WI38 (cell line): Measurements from ENCODE around the gene SCN7A.
"Not testable (repeated sequence)": the region's sequence is repeated elsewhere in the genome, so short reads cannot be mapped to it uniquely, and the experiment has no call there.

Experiments used
- H3K4me3 ChIP-seq: 2 replicates; pipeline ENCODE4 v1.5.1; 2011; ENCODE audit warnings: low read depth, mild to moderate bottlenecking, control low read depth, low read length
- CTCF ChIP-seq: IDR thresholded peaks from 2 replicates; pipeline ENCODE4 v1.5.1; 2012; ENCODE audit warnings: low read depth, mild to moderate bottlenecking, control low read depth, low read length

Gene SCN7A

GRCh38 chr2:166485558-166486178, 8.4 kb downstream of the SCN7A start:
- H3K4me3 ChIP-seq, result no peak overlapping the region
- TF ChIP-seq CTCF, result no peak

- no peak overlapping the region for H3K4me3 ChIP-seq
- no peak for TF ChIP-seq CTCF
These were observed 21.7 kb downstream of the SCN7A start for GRCh38 chr2:166472332-166472731.

- TF ChIP-seq CTCF, result no peak
- H3K4me3 ChIP-seq, result no peak overlapping the region
These were observed 25.7 kb downstream of the SCN7A start for GRCh38 chr2:166468124-166469024.

GRCh38 chr2:166464187-166464586, 29.9 kb downstream of the SCN7A start:
- no peak for TF ChIP-seq CTCF

GRCh38 chr2:166463640-166464039, 30.4 kb downstream of the SCN7A start:
- no peak for TF ChIP-seq CTCF
- no peak overlapping the region for H3K4me3 ChIP-seq

More at GRCh38 chr2:166464187-166464586, 29.9 kb downstream of the SCN7A start:
- no peak overlapping the region for H3K4me3 ChIP-seq

- H3K4me3 ChIP-seq, result no peak overlapping the region
- TF ChIP-seq CTCF, result no peak
These were observed 35.4 kb downstream of the SCN7A start for GRCh38 chr2:166458674-166459073.

- H3K4me3 ChIP-seq, result not testable (repeated sequence)
These were observed 38.2 kb downstream of the SCN7A start for GRCh38 chr2:166455823-166456222.
